Psoas muscle (tissue), 8 donors: ENCODE data around the gene GADD45G. TPM values are rescaled to one million over a fixed set of nuclear protein-coding genes. Genes with fewer than 3 reads are reported as not detected.

Source experiments
- ATAC-seq, 4 donors: fragments of 200-7000 bp; cut with Tn5 transposase; one replicate each; pipeline ENCODE4 v1.9.1; 2020; ENCODE audit warnings: moderate library complexity in 3 of 4, mild to moderate bottlenecking in 2 of 4
- DNase-seq, 2 donors: peaks; one replicate each; pipeline ENCODE4 v3.0.0-alpha.2; 2020
- H3K27ac ChIP-seq: fragments of 200-600 bp; one replicate; pipeline ENCODE4 v1.8.0; 2022
- H3K27me3 ChIP-seq, 3 donors: fragments of 200-600 bp in 1 of 3; one replicate each; pipeline versions ENCODE4 v1.6.1 to v1.8.0; 2013 to 2022; ENCODE audit warnings: low read length in 2 of 3, mild to moderate bottlenecking in 2 of 3, moderate library complexity in 1 of 3; ENCODE audit not compliant: insufficient read depth in 3 of 3
- H3K36me3 ChIP-seq, 2 donors: fragments of 200-600 bp in 1 of 2; one replicate each; pipeline versions ENCODE4 v1.6.1 to v1.8.0; 2013 to 2022; ENCODE audit warnings: low read depth in 1 of 2, mild to moderate bottlenecking in 1 of 2, moderate library complexity in 1 of 2; ENCODE audit not compliant: insufficient read depth in 1 of 2
- H3K4me1 ChIP-seq: fragments of 200-600 bp; one replicate; pipeline ENCODE4 v1.8.0; 2022
- H3K4me3 ChIP-seq: fragments of 200-600 bp; one replicate; pipeline ENCODE4 v1.8.0; 2022; ENCODE audit warnings: mild to moderate bottlenecking
- H3K9me3 ChIP-seq: fragments of 200-600 bp; one replicate; pipeline ENCODE4 v1.8.0; 2022
- WGBS, 3 donors: extraction: QIAGEN DNeasy Blood & Tissue Kit; methylation state at CpG; one replicate each; pipeline versions ENCODE4 v1.1.6 to v1.1.7; 2013; 5-methylcytosine and 5-hydroxymethylcytosine counted together
- intact Hi-C, 2 donors: fragments of 100-400 bp; cut with DNase I; formaldehyde crosslinking; loops; one replicate each; pipeline versions ENCODE4 v1.11.0 to v1.14.2; 2022
- long read RNA-seq, 2 donors: library from polyadenylated mRNA; unstranded; transcript quantifications; one replicate each; pipeline ENCODE4 v2.0.0, GENCODE V29; 2021
- polyA plus RNA-seq, 3 donors: library from polyadenylated mRNA; stranded (reverse); fragments of 200-250 nt; gene quantifications; one replicate each; pipeline ENCODE4 v1.2.3, GENCODE V29; 2013
- total RNA-seq, 4 donors: library from RNA; stranded (reverse); fragmentation: NEBNext Ultra II Directional in 2 of 4; extraction: Animal tissue kit (Norgen Biotek cat#: 25700) in 2 of 4; gene quantifications; one replicate each; pipeline versions ENCODE4 v1.2.1 to v1.2.4, GENCODE V29; 2021 to 2023
- TF ChIP-seq, protein P1 (sequence below): fragments of 200-600 bp; IDR thresholded peaks from one replicate; pipeline ENCODE4 v1.8.0; 2022; ENCODE audit warnings: antibody characterized with exemption
- donor health status: healthy with polysubstance abuse.
- donor health status: DM: no; HTN: no; CAD: no; lungs with moderate emphysema.
- donor health status: Bipolar disorder and iron deficiency.
- donor health status: healthy.
- donor health status: DM: yes; HTN: yes; CAD: no.
- donor health status: DM: no; HTN: no; CAD: no.
- donor health status: DM: no; HTN: no; CAD: no.
- donor health status: DM: yes; HTN: yes; CAD: no.

Gene GADD45G, protein sequence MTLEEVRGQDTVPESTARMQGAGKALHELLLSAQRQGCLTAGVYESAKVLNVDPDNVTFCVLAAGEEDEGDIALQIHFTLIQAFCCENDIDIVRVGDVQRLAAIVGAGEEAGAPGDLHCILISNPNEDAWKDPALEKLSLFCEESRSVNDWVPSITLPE
- 100 to 1,000 TPM in 1 of 4 donors, 10 to 100 TPM in 2, 1 to 10 TPM in 1; 2.4 to 185 (median 13.8) TPM for total RNA-seq
- polyA plus RNA-seq, result 100 to 1,000 TPM in 2 of 3 donors, 10 to 100 TPM in 1; 30.7 to 288 (median 189) TPM
- long read RNA-seq, donor 1, partial matches to known transcripts, result 0 of 2 reads
- long read RNA-seq, donor 1, other reads (novel, unspliced or antisense), result 0 of 2 reads
- long read RNA-seq, donor 2, transcript GADD45G-201 (4 exons, 1,065 nt), result major isoform, 382 of 442 reads
- long read RNA-seq, donor 2, partial matches to known transcripts, result 17 of 442 reads
- long read RNA-seq, donor 2, other reads (novel, unspliced or antisense), result 39 of 442 reads

DNA sequence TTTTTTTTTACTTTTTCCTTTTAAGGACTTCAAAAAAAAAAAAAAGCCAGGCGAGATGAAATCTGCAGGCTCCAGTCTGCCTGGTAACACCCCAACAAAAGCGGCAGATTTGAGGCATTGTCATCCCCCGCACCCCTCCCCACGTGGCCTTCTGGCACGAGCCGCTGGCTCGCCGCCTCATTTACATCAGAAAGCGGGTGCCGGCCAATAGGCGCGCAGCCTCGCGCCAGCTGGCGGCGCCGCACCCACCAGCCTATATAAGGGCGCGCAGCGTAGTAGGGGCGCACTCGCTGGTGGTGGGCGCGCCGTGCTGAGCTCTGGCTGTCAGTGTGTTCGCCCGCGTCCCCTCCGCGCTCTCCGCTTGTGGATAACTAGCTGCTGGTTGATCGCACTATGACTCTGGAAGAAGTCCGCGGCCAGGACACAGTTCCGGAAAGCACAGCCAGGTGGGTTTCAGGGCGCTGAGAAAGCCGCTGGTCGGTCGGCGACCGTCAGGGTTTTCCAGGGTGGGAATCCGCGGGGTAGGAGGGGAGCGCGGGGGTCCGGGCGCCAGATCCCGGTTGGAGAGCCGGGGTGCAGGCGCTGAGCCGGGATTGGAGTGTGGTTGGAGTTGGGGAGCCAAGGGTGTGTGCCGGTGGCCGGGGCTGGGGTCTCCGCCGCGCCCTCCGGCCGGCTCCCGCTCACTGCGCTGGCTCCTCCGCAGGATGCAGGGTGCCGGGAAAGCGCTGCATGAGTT lies at the start of gene GADD45G:
Gene GADD45G (plus strand): TSS at position 284 of the 736 bp plus-strand sequence. CDS start 110 bp downstream, at position 394.
- H3K27me3 ChIP-seq, result no peaks in the 10 kb centered on the region
- H3K27ac ChIP-seq, result peak within 1 kb of the TSS; percentile 93
- TF ChIP-seq, protein P1, sequence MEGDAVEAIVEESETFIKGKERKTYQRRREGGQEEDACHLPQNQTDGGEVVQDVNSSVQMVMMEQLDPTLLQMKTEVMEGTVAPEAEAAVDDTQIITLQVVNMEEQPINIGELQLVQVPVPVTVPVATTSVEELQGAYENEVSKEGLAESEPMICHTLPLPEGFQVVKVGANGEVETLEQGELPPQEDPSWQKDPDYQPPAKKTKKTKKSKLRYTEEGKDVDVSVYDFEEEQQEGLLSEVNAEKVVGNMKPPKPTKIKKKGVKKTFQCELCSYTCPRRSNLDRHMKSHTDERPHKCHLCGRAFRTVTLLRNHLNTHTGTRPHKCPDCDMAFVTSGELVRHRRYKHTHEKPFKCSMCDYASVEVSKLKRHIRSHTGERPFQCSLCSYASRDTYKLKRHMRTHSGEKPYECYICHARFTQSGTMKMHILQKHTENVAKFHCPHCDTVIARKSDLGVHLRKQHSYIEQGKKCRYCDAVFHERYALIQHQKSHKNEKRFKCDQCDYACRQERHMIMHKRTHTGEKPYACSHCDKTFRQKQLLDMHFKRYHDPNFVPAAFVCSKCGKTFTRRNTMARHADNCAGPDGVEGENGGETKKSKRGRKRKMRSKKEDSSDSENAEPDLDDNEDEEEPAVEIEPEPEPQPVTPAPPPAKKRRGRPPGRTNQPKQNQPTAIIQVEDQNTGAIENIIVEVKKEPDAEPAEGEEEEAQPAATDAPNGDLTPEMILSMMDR, result no peak
- peaks cover 40% of the 10 kb centered on the region for H3K4me1 ChIP-seq
- no peaks in the 10 kb centered on the region for H3K9me3 ChIP-seq
- 0 to 1% (median 0%) methylated on average over 51 to 63 of the region's 63 CpGs for WGBS, 3 donors
- intact Hi-C loops, result loop anchor here (2.0 to 10.0 kb wide), 6 partner anchors 34 to 400 kb away; no protein-coding TSS in a partner anchor
- DNase-seq (peak; percentile 88 to 94), ATAC-seq (peak; percentile 58 to 68 (median 64))
- no peaks in the 10 kb centered on the region for H3K36me3 ChIP-seq
- peak within 1 kb of the TSS; percentile 82 for H3K4me3 ChIP-seq

DNA sequence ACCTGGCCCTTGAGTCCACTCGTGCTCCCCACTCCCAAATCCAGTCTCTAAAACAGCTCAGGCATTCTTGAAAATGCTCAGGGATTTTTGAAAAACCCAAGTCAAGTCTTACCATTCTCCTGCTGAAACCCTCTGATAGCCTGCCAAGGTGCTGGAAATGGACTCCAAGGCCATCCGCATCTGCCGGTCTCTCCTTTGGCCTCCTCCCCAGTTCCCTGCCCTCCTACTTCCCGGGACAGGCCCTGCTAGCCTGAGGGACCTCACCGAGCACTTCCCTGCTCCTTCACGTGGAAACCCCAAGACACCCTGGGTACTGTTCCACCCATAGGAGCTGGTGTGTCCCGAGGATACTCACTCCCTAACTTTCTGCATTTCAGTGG lies 49.8 kb upstream of the GADD45G start:
- H3K4me3 ChIP-seq, result no peak overlapping the region
- no peaks in the 10 kb centered on the region for H3K36me3 ChIP-seq
- TF ChIP-seq, protein P1, result no peak
- ATAC-seq (no peak), DNase-seq (no peak)
- no peak overlapping the region for H3K27ac ChIP-seq
- no peaks in the 10 kb centered on the region for H3K9me3 ChIP-seq
- no peaks in the 10 kb centered on the region for H3K27me3 ChIP-seq
- WGBS, 3 donors, result 65 to 69% (median 67%) methylated on average over 7 of the region's 7 CpGs
- intact Hi-C loops, result no loop called here
- no peaks in the 10 kb centered on the region for H3K4me1 ChIP-seq

- TF ChIP-seq, protein P1, result no peak
- 68 to 75% (median 72%) methylated on average over 12 of the region's 12 CpGs for WGBS, 3 donors
- no peaks in the 10 kb centered on the region for H3K4me1 ChIP-seq
- H3K9me3 ChIP-seq, result no peaks in the 10 kb centered on the region
- DNase-seq (no peak), ATAC-seq (peak in 1 of 4 donors; percentile 17)
- intact Hi-C loops, result no loop called here
- H3K27ac ChIP-seq, result no peak overlapping the region
- H3K36me3 ChIP-seq, result no peaks in the 10 kb centered on the region
- H3K4me3 ChIP-seq, result no peak overlapping the region
- no peaks in the 10 kb centered on the region for H3K27me3 ChIP-seq
These were observed 49.1 kb upstream of the GADD45G start for GRCh38 chr9:89555451-89556375.

- TF ChIP-seq, protein P1, result no peak
- Histone ChIP-seq H3K4me3 (no peak overlapping the region), H3K9me3 (no peaks in the 10 kb centered on the region), H3K27ac (no peak overlapping the region), H3K4me1 (no peaks in the 10 kb centered on the region), H3K27me3 (no peaks in the 10 kb centered on the region), H3K36me3 (no peaks in the 10 kb centered on the region)
- no peak for ATAC-seq
- 85 to 91% (median 85%) methylated on average over 6 of the region's 6 CpGs for WGBS, 3 donors
- intact Hi-C loops, result no loop called here
- no peak for DNase-seq
These were observed 46.5 kb upstream of the GADD45G start for GRCh38 chr9:89558196-89558899.
